Measurements from ENCODE around the gene HES1.

HES1 gene

DNA sequence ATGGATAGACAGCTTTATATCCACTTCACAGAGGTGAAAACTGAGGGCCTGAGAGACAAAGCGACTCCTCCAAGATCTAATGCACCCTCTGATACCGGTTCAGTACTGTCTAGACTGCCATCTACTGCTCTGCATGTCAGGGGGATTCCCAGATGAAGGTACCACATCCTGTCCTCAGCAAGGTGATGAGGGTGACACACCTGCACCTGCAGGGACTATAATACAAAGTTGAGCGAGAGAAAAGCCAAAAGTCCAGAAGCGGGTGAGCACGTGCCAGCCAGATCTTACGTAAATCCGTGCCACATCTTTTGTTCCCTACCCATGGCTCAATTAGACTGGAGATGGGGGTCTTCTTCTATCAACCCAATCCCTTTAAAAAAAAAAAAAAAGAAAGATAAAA, 32.4 kb upstream of the HES1 start:
- no peak for DNase-seq

DNA sequence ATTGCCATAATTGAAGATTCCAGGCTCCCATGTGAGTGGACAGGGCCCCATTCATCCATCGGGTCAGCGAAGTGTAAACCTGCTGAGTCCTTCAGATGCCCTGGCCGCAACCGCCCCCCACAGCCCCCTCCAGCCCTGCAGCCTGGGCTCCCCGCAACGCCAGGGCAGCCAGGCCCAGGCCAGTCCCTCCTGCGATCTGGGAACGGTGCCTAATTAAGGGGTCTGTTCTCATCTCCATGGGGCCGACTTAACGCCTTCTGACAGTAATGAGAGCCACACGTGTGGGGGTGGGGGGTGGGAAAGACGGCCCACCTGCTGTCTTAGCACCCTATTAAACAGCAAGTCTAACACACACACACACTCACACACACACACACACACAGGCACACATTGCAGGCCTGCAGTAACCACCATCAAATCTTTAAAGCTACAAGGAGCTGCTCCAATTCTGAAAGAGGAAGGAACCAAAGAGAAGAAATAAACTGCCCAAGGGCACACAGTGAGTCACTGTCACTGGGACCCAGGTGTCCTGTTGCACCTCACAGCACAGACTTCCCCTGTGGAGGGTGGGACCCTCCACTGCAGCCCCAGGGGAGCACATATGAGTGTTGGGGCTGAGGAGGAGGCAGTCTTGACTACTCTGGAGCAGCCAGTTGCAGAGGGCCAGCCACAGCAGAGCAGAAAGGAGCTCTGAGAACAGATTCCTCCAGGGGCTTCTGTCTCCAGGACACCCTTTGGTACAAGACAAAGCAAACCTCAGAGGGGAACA, 31.8 kb upstream of the HES1 start:
- no peak for DNase-seq

DNA sequence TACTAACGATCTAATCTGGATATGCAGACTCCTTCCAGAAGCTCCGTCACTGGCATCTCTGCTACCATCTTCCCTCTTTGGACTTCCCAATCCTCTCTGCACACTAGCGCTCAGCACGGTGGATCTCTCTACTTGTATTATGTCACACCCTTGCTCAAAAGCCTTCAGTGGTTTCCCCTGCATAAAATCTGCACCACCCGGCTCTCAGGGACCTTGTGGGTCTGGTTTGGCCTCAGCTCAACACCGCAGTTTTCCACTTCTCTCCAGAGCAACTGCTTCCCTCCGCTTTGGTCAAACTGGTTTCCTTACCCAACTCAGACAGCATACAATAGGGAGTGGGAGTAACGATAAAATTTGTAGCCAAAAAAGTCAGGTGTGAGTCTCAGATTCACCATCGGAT, 30.7 kb upstream of the HES1 start:
- no peak for DNase-seq

- DNase-seq, result no peak
Measured at GRCh38 chr3:194107107-194107506, 28.8 kb upstream of the HES1 start.

GRCh38 chr3:194109192-194109863, 26.6 kb upstream of the HES1 start:
- no peak for DNase-seq

- no peak for DNase-seq
Measured at GRCh38 chr3:194110483-194110882, 25.5 kb upstream of the HES1 start.

- DNase-seq, result no peak
Measured at GRCh38 chr3:194111336-194111735, 24.6 kb upstream of the HES1 start.

GRCh38 chr3:194112120-194113106, 23.5 kb upstream of the HES1 start:
- no peak for DNase-seq

DNA sequence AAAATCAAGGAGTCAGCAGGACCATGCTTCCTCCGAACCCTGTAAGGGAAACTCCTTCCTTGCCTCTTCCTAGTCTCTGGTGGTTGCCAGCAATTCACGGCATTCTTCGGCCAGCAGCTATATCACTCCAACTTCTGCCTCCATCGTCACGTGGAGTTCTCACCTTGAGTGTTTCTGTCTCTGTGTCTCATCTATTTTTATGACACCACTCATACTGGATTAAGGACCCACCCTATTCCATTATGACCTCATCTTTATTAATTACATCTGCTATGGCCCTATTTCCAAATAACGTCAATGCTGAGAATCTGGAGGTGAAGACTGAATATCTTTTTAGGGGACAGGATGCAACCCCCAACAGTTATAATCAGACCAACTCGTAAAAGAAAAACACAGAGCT, 21.8 kb upstream of the HES1 start:
- DNase-seq, result no peak

DNA sequence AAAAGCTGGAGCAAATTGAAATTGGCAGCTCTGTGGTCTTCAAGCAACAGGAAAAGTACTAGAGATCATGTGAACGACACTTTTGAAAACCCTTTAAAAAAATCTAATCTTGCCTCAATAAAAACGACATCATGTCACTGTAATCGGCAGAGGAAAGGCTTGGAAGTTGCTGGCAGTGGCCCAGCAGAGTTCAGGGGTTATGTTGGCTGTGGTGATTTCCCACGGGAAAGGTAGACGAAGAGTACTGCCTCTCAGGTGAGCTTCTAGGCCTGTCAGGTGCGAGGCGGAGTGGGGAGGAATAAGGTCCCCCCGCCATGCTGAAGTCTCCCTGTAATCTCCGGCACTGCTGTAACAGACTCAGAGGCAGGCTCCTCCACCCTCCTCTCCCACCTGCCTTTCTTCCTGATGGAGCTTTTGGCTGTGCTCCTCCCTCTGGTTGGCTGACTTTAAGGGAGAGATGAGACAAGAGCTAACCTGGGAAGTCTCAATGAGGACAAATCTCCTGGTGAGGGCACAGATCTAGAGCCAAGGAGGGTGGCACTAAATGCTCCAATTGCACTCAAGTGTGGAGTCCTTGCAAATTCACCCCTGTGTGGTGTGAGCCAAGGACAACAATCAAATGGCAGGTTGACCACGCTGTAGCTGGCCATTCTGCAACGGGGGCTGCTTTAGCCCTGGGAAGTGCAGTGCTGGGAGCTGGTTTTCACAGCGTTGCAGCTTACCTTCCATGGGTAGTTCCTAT, 18.7 kb upstream of the HES1 start:
- DNase-seq, result no peak

- no peak for DNase-seq
Measured at GRCh38 chr3:194118920-194119319, 17.0 kb upstream of the HES1 start.

DNA sequence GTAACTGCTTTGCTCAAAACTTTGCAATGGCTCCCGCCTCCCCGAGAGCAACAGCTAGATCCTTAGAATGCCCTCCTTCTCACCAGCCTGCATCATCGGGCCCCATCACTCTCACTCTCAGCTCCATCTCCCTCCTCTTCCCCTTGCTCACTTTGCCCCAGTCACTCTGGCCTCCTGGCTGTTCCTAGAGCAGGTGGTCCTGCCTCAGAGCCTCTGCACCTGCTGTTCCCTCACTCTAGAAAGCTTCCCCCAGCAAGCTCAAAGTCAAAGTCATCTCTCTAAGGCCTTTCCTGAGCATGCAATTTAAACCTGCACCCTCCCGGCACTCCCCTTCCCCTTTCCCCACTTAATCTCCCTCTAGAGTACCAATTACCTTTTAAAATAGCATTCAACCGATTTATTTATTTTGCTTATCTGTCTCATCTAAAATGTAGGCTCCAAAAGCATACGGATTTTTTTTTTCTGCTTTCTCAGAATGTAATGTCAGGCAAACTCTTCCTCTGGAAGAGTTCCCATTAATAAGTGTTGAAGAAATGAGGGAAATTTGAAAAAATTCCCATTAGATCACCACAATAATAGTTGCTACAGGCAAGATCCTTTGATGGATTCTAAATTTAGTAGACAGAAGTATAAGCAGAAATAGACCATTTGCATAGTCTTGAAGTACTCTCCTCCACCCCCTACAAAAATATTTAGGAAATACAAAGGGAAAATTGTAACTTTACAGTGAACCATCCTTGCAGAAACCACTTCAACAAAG, 15.9 kb upstream of the HES1 start:
- DNase-seq, result peak; percentile 30

- no peak for DNase-seq
Measured at GRCh38 chr3:194120789-194121770, 14.9 kb upstream of the HES1 start.

DNA sequence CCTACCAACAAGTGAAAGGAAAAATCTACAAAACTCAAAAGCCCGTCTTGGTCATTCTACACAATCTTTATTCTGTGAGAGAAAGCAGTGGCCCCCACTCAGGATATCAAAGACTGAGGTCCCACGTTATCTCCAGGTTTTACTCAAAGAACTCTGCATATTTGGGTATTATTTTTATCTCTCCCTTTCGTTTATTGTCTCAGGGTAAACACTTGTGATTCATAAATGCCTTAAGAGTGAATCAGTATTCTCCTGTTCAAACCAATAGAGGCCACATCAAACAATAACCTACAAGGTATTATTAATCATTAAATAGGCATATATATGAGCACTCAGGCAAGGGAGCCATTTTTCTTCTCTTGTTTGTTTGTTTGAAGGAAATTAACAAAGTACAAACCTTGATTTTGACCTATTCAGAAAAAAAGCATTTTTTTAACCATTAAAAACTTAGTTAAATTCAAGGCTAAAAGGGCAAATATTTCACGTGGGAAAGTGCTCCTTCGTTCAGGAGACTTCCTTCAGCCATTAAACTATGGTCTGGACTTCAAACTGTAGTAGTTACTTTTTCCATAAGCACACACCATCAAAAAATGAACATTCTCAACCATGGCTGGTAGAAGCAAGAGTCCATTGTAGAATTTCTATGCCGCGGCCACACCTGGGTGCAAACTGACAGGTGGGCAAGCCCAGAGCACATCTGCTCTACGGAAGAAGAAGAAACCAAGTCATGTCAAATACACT, 13.9 kb upstream of the HES1 start:
- no peak for DNase-seq

DNA sequence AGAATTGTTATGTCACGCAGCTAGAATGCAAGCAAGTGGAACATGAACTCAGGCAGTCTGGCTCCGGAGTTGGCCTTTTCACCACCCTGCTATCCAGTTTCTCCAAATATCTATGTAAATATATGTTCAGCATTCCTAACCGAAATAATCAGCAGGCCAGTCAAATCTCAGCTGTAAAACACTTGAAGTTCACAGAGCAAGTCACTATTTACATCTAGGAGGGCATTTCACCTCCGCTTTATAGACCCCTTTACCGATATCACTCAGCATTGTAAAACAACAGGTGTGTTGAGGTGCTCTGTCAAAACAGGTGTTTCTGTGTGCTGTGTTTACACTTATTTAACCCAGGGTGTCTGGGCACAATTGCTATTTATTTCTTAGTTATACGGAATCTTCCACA, 12.2 kb upstream of the HES1 start:
- no peak for DNase-seq

GRCh38 chr3:194124193-194124592, 11.8 kb upstream of the HES1 start:
- no peak for DNase-seq

DNA sequence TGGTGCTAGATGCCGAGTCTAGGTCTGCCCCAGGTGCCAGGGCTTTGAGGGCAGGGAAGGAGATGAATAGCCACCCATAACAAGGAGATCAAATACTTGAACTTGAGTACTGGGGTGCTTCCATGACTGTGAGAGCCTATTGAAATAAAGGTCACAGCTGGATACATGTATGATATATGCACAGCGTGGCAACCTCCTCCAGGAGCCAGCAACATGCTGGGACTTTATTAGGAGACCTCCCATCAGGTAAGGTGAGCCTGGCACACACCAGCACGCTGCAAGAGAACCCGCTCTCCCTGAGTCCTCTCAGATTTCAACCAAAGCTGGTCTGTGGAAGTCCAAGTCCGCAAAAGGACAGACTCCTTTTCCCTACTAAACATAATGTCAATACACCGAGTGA, 10.5 kb upstream of the HES1 start:
- DNase-seq, result peak; percentile 44

- no peak for DNase-seq
Measured at GRCh38 chr3:194126790-194127189, 9.2 kb upstream of the HES1 start.

- DNase-seq, result no peak
Measured at GRCh38 chr3:194128202-194128918, 7.6 kb upstream of the HES1 start.
